ENCODE data around the gene DMAC2L.

DNA sequence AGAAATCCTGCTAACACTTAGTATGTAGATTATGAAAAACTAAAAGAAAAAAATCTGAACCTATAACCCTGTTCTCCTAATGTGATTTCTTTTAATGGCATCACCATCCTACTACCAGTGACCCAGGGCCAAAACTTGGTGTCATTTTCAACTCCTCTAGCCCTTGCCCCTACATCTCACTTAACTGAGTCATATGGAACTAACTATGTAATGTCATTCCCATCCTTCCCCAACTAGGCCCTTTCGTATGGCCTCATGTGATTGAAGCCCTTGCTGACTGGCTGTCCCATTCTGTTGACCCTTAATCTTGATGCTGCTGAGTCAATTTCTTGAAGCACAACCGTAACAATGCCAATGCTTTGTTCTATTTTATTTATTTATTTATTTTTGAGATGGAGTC, 7.6 kb downstream of the DMAC2L start:
- TF ChIP-seq, protein P1, sequence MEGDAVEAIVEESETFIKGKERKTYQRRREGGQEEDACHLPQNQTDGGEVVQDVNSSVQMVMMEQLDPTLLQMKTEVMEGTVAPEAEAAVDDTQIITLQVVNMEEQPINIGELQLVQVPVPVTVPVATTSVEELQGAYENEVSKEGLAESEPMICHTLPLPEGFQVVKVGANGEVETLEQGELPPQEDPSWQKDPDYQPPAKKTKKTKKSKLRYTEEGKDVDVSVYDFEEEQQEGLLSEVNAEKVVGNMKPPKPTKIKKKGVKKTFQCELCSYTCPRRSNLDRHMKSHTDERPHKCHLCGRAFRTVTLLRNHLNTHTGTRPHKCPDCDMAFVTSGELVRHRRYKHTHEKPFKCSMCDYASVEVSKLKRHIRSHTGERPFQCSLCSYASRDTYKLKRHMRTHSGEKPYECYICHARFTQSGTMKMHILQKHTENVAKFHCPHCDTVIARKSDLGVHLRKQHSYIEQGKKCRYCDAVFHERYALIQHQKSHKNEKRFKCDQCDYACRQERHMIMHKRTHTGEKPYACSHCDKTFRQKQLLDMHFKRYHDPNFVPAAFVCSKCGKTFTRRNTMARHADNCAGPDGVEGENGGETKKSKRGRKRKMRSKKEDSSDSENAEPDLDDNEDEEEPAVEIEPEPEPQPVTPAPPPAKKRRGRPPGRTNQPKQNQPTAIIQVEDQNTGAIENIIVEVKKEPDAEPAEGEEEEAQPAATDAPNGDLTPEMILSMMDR (conservative IDR thresholded peaks at IDR 0.05): no peak
- no peak for TF ChIP-seq ZFX (IDR thresholded peaks at IDR 0.05)
